DOHH2 (cell line): ENCODE data around the gene NTNG2.

Experiments used
- CTCF ChIP-seq: fragments of 200-600 bp; sonication (generic); IDR thresholded peaks from one replicate; pipeline ENCODE4 v1.5.1; 2014; ENCODE audit warnings: antibody characterized with exemption, mild to moderate bottlenecking, low read depth, low read length; ENCODE audit not compliant: poor library complexity, severe bottlenecking
- EZH2phosphoT487 ChIP-seq: fragments of 200-600 bp; sonication (generic); IDR thresholded peaks from 2 replicates; pipeline ENCODE4 v1.6.1; 2017; ENCODE audit warnings: borderline replicate concordance, mild to moderate bottlenecking, antibody characterized with exemption, low read length, moderate library complexity, mixed read lengths

- TF ChIP-seq CTCF (no peak), EZH2phosphoT487 (no peak)
Measured at GRCh38 chr9:132283863-132284262, 122.0 kb downstream of the NTNG2 start.
